Caco-2 (cell line): ENCODE data around the gene RILP. TPM values are rescaled to one million over a fixed set of nuclear protein-coding genes. Genes with fewer than 3 reads are reported as not detected.
A peak's percentile ranks its signal among the peaks of the same experiment; 100 is the strongest.
"Not testable (repeated sequence)": the region's sequence is repeated elsewhere in the genome, so short reads cannot be mapped to it uniquely, and the experiment has no call there.

Experiments used
- BruUV-seq: library from RNA; stranded (reverse); fragments of 400-500 nt; replicated peaks from 2 replicates; lab custom pipeline; 2021; lab: Mats Ljungman, UMichigan
- CTCF ChIA-PET: fragments of 300-600 bp; sonication (Branson Sonifier 250); formaldehyde crosslinking; loops from one replicate; lab custom pipeline; 2022; ENCODE audit warnings: antibody characterized with exemption; lab: Charles Lee
- POLR2A ChIA-PET: fragments of 300-600 bp; sonication (Branson Sonifier 250); formaldehyde crosslinking; loops from one replicate; lab custom pipeline; 2022; ENCODE audit warnings: antibody characterized with exemption; lab: Charles Lee
- DNase-seq, 2 experiments: peaks; one replicate each; pipeline versions ENCODE4 v3.0.0 to v3.0.0-alpha.2; 2020 to 2022
- H3K27me3 ChIP-seq: replicated peaks from 2 replicates; pipeline ENCODE4 v1.6.0; 2011; ENCODE audit warnings: low read length; ENCODE audit not compliant: control insufficient read depth, insufficient read depth
- H3K36me3 ChIP-seq: 2 replicates; pipeline ENCODE4 v1.5.1; 2011; ENCODE audit warnings: low read length; ENCODE audit not compliant: control insufficient read depth, insufficient read depth
- H3K4me1 ChIP-seq: fragments of 250-450 bp; sonication (Bioruptor Pico); 2 replicates; pipeline ENCODE4 v1.5.1; 2020; ENCODE audit warnings: mild to moderate bottlenecking
- H3K4me3 ChIP-seq: 2 replicates; pipeline ENCODE4 v1.5.1; 2011; ENCODE audit warnings: low read depth, mild to moderate bottlenecking, control low read depth, low read length
- H3K9me3 ChIP-seq: fragments of 250-450 bp; sonication (Bioruptor Pico); 2 replicates; pipeline ENCODE4 v1.5.1; 2020; ENCODE audit warnings: mild to moderate bottlenecking, moderate library complexity
- H3K27ac Mint-ChIP-seq: one replicate; pipeline ENCODE4 v1.8.0; 2022; ENCODE audit warnings: mixed read lengths; ENCODE audit not compliant: unreplicated experiment
- H3K27me3 Mint-ChIP-seq: one replicate; pipeline ENCODE4 v1.8.0; 2022; ENCODE audit warnings: mixed read lengths; ENCODE audit not compliant: insufficient read depth, unreplicated experiment
- H3K36me3 Mint-ChIP-seq: one replicate; pipeline ENCODE4 v1.8.0; 2022; ENCODE audit warnings: mild to moderate bottlenecking, mixed read lengths; ENCODE audit not compliant: insufficient read depth, unreplicated experiment
- H3K4me1 Mint-ChIP-seq: one replicate; pipeline ENCODE4 v1.8.0; 2022; ENCODE audit warnings: low read depth, mixed read lengths; ENCODE audit not compliant: unreplicated experiment
- H3K4me3 Mint-ChIP-seq: one replicate; pipeline ENCODE4 v1.8.0; 2022; ENCODE audit warnings: mild to moderate bottlenecking, moderate library complexity, mixed read lengths; ENCODE audit not compliant: unreplicated experiment
- H3K9me3 Mint-ChIP-seq: one replicate; pipeline ENCODE4 v1.8.0; 2022; ENCODE audit warnings: mixed read lengths; ENCODE audit not compliant: unreplicated experiment
- intact Hi-C: fragments of 100-400 bp; cut with micrococcal nuclease; formaldehyde crosslinking; loops from one replicate; pipeline ENCODE4 v1.10.0; 2022; ENCODE audit not compliant: unreplicated experiment
- total RNA-seq: library from RNA; stranded (reverse); gene quantifications from 2 replicates; pipeline ENCODE4 v1.2.3, GENCODE V29; 2022
- TF ChIP-seq, protein P1 (sequence below), 2 experiments: fragments of 200-600 bp in 1 of 2; IDR thresholded peaks; 1 replicate in 1 of 2; 2 replicates in 1 of 2; pipeline versions ENCODE4 v1.5.1 to v1.8.0; 2011 to 2022; ENCODE audit warnings: antibody characterized with exemption in 1 of 2, control low read depth in 1 of 2, inconsistent platforms in 1 of 2, low read depth in 1 of 2, low read length in 1 of 2, mild to moderate bottlenecking in 1 of 2, moderate library complexity in 1 of 2; ENCODE audit not compliant: insufficient read depth in 1 of 2, severe bottlenecking in 1 of 2, unreplicated experiment in 1 of 2

Gene RILP
- total RNA-seq, 1 experiment from 2014 or later, result 4.2 TPM

GRCh38 chr17:1661045-1661444 lies 11.4 kb upstream of the RILP start:
- Histone ChIP-seq H3K4me3 (no peak overlapping the region), H3K27me3 (no peaks in the 10 kb centered on the region), H3K36me3 (peaks cover 21% of the 10 kb centered on the region), H3K4me1 (no peaks in the 10 kb centered on the region), H3K9me3 (no peaks in the 10 kb centered on the region)
- ChIA-PET CTCF (interaction anchor here (1.0 kb wide), 1 partner anchor 8 kb away, joined by 5 read pairs; no protein-coding TSS in a partner anchor), POLR2A (interaction anchor here (1.4 kb wide), 1 partner anchor 12 kb away, joined by 3 read pairs; the partner anchor contains the start of gene RILP)
- H3K36me3 Mint-ChIP-seq, result peaks cover 100% of the 10 kb centered on the region
- H3K9me3 Mint-ChIP-seq, result no peaks in the 10 kb centered on the region
- no peak overlapping the region for H3K4me3 Mint-ChIP-seq
- no peak for DNase-seq
- TF ChIP-seq, protein P1, sequence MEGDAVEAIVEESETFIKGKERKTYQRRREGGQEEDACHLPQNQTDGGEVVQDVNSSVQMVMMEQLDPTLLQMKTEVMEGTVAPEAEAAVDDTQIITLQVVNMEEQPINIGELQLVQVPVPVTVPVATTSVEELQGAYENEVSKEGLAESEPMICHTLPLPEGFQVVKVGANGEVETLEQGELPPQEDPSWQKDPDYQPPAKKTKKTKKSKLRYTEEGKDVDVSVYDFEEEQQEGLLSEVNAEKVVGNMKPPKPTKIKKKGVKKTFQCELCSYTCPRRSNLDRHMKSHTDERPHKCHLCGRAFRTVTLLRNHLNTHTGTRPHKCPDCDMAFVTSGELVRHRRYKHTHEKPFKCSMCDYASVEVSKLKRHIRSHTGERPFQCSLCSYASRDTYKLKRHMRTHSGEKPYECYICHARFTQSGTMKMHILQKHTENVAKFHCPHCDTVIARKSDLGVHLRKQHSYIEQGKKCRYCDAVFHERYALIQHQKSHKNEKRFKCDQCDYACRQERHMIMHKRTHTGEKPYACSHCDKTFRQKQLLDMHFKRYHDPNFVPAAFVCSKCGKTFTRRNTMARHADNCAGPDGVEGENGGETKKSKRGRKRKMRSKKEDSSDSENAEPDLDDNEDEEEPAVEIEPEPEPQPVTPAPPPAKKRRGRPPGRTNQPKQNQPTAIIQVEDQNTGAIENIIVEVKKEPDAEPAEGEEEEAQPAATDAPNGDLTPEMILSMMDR (IDR thresholded peaks at IDR 0.05; ENCODE audit: insufficient read depth in 1 of 2, low read depth in 1 of 2, low read length in 1 of 2, severe bottlenecking in 1 of 2, unreplicated experiment in 1 of 2), result no peak
- no peak overlapping the region for H3K27ac Mint-ChIP-seq
- H3K4me1 Mint-ChIP-seq, result no peaks in the 10 kb centered on the region
- H3K27me3 Mint-ChIP-seq, result no peaks in the 10 kb centered on the region
- intact Hi-C loops, result no loop called here
- no TSS peak for BruUV-seq

DNA sequence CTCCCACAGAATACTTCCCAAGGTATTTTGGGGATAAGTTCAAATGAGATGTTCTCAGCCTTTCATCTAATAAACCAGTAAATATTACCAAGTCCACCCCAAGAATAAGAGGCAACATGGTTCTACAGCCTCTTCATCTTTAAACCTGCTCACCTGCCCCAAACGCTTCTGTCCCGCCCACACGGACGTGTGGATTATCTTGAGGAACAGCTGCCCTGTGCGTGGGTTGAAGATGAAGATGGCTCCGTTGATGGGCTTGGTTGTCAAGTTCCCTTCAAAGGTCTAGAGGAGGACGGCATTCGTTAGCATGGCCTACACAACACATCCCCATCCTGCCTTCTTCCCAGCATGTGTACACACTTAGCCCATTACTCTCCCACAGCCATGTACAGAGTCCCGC lies 8.4 kb upstream of the RILP start:
- ChIA-PET POLR2A (no interaction called here), CTCF (no interaction called here)
- Mint-ChIP-seq H3K9me3 (no peaks in the 10 kb centered on the region), H3K36me3 (peaks cover 100% of the 10 kb centered on the region), H3K4me1 (no peaks in the 10 kb centered on the region), H3K27me3 (no peaks in the 10 kb centered on the region), H3K4me3 (no peak overlapping the region), H3K27ac (no peak overlapping the region)
- BruUV-seq, result no TSS peak
- Histone ChIP-seq H3K36me3 (peaks cover 24% of the 10 kb centered on the region), H3K27me3 (no peaks in the 10 kb centered on the region), H3K9me3 (no peaks in the 10 kb centered on the region), H3K4me3 (no peak overlapping the region), H3K4me1 (no peaks in the 10 kb centered on the region)
- no peak for DNase-seq
- TF ChIP-seq, protein P1 (IDR thresholded peaks at IDR 0.05; ENCODE audit: insufficient read depth in 1 of 2, low read depth in 1 of 2, low read length in 1 of 2, severe bottlenecking in 1 of 2, unreplicated experiment in 1 of 2), result no peak
- intact Hi-C loops, result no loop called here

DNA sequence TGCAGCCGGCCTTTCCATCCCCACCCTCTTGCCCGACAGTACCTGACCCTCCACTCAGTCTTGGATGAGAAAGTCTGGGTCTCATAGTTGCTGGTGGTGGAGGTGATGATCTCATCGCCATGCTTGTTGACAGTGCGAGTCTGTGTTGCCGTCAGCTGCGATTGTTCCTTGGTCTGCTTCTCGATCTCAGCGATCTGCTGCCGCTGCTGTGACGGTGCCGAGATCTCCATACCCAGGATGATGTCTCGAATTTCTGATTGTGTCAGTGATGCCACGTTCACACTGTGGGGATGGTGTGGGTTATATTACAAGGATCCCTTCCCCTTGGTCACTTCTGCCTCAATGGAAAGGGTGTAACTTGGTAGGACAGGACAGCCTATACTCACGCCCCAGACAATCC lies 4.1 kb upstream of the RILP start:
- H3K27me3 Mint-ChIP-seq, result no peaks in the 10 kb centered on the region
- no peaks in the 10 kb centered on the region for H3K9me3 Mint-ChIP-seq
- peaks cover 6% of the 10 kb centered on the region for H3K4me1 Mint-ChIP-seq
- Histone ChIP-seq H3K27me3 (no peaks in the 10 kb centered on the region), H3K36me3 (peaks cover 28% of the 10 kb centered on the region), H3K4me3 (no peak overlapping the region), H3K4me1 (peaks cover 5% of the 10 kb centered on the region; the same call in 1 of the 2 replicates), H3K9me3 (no peaks in the 10 kb centered on the region)
- POLR2A ChIA-PET, result no interaction called here
- BruUV-seq, result no TSS peak
- intact Hi-C loops, result no loop called here
- no peak overlapping the region for H3K4me3 Mint-ChIP-seq
- H3K27ac Mint-ChIP-seq, result no peak overlapping the region
- peaks cover 89% of the 10 kb centered on the region for H3K36me3 Mint-ChIP-seq
- no peak for DNase-seq
- TF ChIP-seq, protein P1 (IDR thresholded peaks at IDR 0.05; ENCODE audit: insufficient read depth in 1 of 2, low read depth in 1 of 2, low read length in 1 of 2, severe bottlenecking in 1 of 2, unreplicated experiment in 1 of 2), result no peak
- CTCF ChIA-PET, result no interaction called here

DNA sequence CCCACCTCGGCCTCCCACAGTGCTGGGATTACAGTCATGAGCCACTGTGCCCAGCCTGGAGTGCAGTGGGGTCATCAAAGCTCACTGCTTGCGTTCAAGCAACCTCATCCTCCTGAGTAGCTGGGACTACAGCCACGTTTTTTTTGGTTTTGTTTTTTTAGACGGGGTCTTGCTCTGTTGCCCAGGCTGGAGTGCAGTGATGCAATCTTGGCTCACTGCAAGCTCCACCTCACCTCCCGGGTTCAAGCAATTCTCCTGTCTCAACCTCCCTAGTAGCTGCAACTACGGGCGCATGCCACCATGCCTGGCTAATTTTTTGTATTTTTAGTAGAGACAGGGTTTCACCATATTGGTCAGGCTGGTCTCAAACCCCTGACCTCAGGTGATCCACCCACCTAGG lies 3.1 kb upstream of the RILP start:
- H3K4me3 ChIP-seq, POLR2A ChIA-PET, H3K4me3 Mint-ChIP-seq, H3K27me3 ChIP-seq, H3K4me1 Mint-ChIP-seq, BruUV-seq, H3K9me3 Mint-ChIP-seq, H3K4me1 ChIP-seq, DNase-seq, intact Hi-C loops, H3K27me3 Mint-ChIP-seq, H3K9me3 ChIP-seq: not testable (repeated sequence)
- H3K36me3 Mint-ChIP-seq, result peaks cover 79% of the 10 kb centered on the region
- peak overlapping the region; percentile 22 for H3K27ac Mint-ChIP-seq
- H3K36me3 ChIP-seq, result peaks cover 24% of the 10 kb centered on the region
- CTCF ChIA-PET, result interaction anchor here (1.1 kb wide), 1 partner anchor 78 kb away, joined by 3 read pairs; no protein-coding TSS in a partner anchor
